CD14-positive monocyte (primary cell): ENCODE data around the gene KLHL3. TPM values are rescaled to one million over a fixed set of nuclear protein-coding genes. Genes with fewer than 3 reads are reported as not detected.
A peak's percentile ranks its signal among the peaks of the same experiment; 100 is the strongest.

Experiments
- DNase-seq, 3 donors: peaks; one replicate each; pipeline ENCODE4 v3.0.0-alpha.2; 2011 to 2022
- H2AFZ ChIP-seq: 2 replicates; pipeline ENCODE4 v1.6.0; 2012; ENCODE audit warnings: mild to moderate bottlenecking, low read depth, low read length, inconsistent platforms; ENCODE audit not compliant: insufficient read depth, poor library complexity, severe bottlenecking
- H3K27ac ChIP-seq, 2 donors: 1 replicate in 1 of 2; 2 replicates in 1 of 2; pipeline ENCODE4 v1.5.1; 2012 to 2013; ENCODE audit warnings: low read length in 2 of 2, control low read depth in 1 of 2, inconsistent platforms in 1 of 2, low read depth in 1 of 2, mild to moderate bottlenecking in 1 of 2
- H3K27me3 ChIP-seq, 2 donors: one replicate each; pipeline versions ENCODE4 v1.6.0 to v1.6.1; 2011 to 2013; ENCODE audit warnings: low read length in 2 of 2; ENCODE audit not compliant: control insufficient read depth in 2 of 2, insufficient read depth in 2 of 2
- H3K36me3 ChIP-seq, 2 donors: replicated peaks in 1 of 2; 1 replicate in 1 of 2; 2 replicates in 1 of 2; pipeline versions ENCODE4 v1.5.1 to v1.6.1; 2012 to 2013; ENCODE audit warnings: low read length in 2 of 2, control low read depth in 1 of 2, inconsistent platforms in 1 of 2, mild to moderate bottlenecking in 1 of 2; ENCODE audit not compliant: insufficient read depth in 2 of 2, control insufficient read depth in 1 of 2
- H3K4me1 ChIP-seq, 2 donors: 1 replicate in 1 of 2; 2 replicates in 1 of 2; pipeline versions ENCODE4 v1.5.1 to v1.6.1; 2012 to 2013; ENCODE audit warnings: low read length in 2 of 2, control low read depth in 1 of 2, inconsistent platforms in 1 of 2, mild to moderate bottlenecking in 1 of 2, moderate library complexity in 1 of 2; ENCODE audit not compliant: insufficient read depth in 2 of 2, control insufficient read depth in 1 of 2
- H3K4me2 ChIP-seq: replicated peaks from 2 replicates; pipeline ENCODE3; 2012; ENCODE audit warnings: low read length, moderate library complexity, mild to moderate bottlenecking; ENCODE audit not compliant: poor library complexity, severe bottlenecking; ENCODE audit errors: extremely low read depth
- H3K4me3 ChIP-seq, 3 experiments: fragments of 200-600 bp in 1 of 3; sonication (generic) in 1 of 3; replicated peaks in 1 of 3; 1 replicate in 2 of 3; 2 replicates in 1 of 3; pipeline ENCODE4 v1.5.1; 2011 to 2013; ENCODE audit warnings: low read length in 3 of 3, mild to moderate bottlenecking in 3 of 3, control low read depth in 2 of 3, low read depth in 2 of 3, inconsistent platforms in 1 of 3, moderate library complexity in 1 of 3
- H3K79me2 ChIP-seq: 2 replicates; pipeline ENCODE4 v1.6.0; 2012; ENCODE audit warnings: mild to moderate bottlenecking, control low read depth, inconsistent platforms, low read length, moderate library complexity; ENCODE audit not compliant: insufficient read depth
- H3K9ac ChIP-seq: 2 replicates; pipeline ENCODE4 v1.6.0; 2017; ENCODE audit warnings: low read length, mild to moderate bottlenecking; ENCODE audit not compliant: insufficient read depth, poor library complexity, severe bottlenecking
- H3K9me3 ChIP-seq, 2 donors: replicated peaks in 1 of 2; 1 replicate in 1 of 2; 2 replicates in 1 of 2; pipeline versions ENCODE4 v1.5.1 to v1.6.1; 2012 to 2013; ENCODE audit warnings: low read length in 2 of 2, control low read depth in 1 of 2; ENCODE audit not compliant: control insufficient read depth in 1 of 2, insufficient read depth in 1 of 2
- H4K20me1 ChIP-seq: 2 replicates; pipeline ENCODE4 v1.6.0; 2012; ENCODE audit warnings: mild to moderate bottlenecking, low read length, control low read depth, moderate library complexity; ENCODE audit not compliant: insufficient read depth
- H3K27ac Mint-ChIP-seq, 7 donors: one replicate each; pipeline ENCODE4 v1.8.0; 2020; ENCODE audit warnings: mild to moderate bottlenecking in 7 of 7, mixed read lengths in 7 of 7, moderate library complexity in 6 of 7, inconsistent platforms in 2 of 7
- H3K27me3 Mint-ChIP-seq, 3 donors: one replicate each; pipeline ENCODE4 v1.8.0; 2021 to 2022; ENCODE audit warnings: low read depth in 3 of 3, mild to moderate bottlenecking in 3 of 3, mixed read lengths in 3 of 3, moderate library complexity in 3 of 3, inconsistent platforms in 1 of 3
- H3K36me3 Mint-ChIP-seq, 2 donors: one replicate each; pipeline ENCODE4 v1.8.0; 2020; ENCODE audit warnings: mixed read lengths in 2 of 2, inconsistent platforms in 1 of 2, mild to moderate bottlenecking in 1 of 2
- H3K4me1 Mint-ChIP-seq: one replicate; pipeline ENCODE4 v1.8.0; 2020; ENCODE audit warnings: mild to moderate bottlenecking, mixed read lengths
- H3K4me3 Mint-ChIP-seq, 2 donors: one replicate each; pipeline ENCODE4 v1.8.0; 2020; ENCODE audit warnings: mild to moderate bottlenecking in 2 of 2, mixed read lengths in 2 of 2, moderate library complexity in 1 of 2
- H3K9me3 Mint-ChIP-seq, 7 donors: one replicate each; pipeline ENCODE4 v1.8.0; 2020 to 2022; ENCODE audit warnings: mixed read lengths in 7 of 7, mild to moderate bottlenecking in 6 of 7, moderate library complexity in 6 of 7, inconsistent platforms in 2 of 7
- CTCF ChIP-seq: fragments of 200-600 bp; IDR thresholded peaks from one replicate; pipeline ENCODE4 v1.8.0; 2022; ENCODE audit warnings: antibody characterized with exemption, mild to moderate bottlenecking
- WGBS: methylation state at CpG from one replicate; pipeline ENCODE4 v1.1.5; 2013; ENCODE audit warnings: missing lambda C conversion rate; ENCODE audit not compliant: insufficient coverage; 5-methylcytosine and 5-hydroxymethylcytosine counted together
- intact Hi-C, 2 donors: fragments of 100-400 bp; cut with micrococcal nuclease; formaldehyde crosslinking; loops; one replicate each; pipeline versions ENCODE4 v1.15.0 to v1.15.1; 2023
- polyA plus RNA-seq, 3 donors: library from polyadenylated mRNA; depleted of rRNA in 1 of 3; unstranded in 2 of 3; stranded (reverse) in 1 of 3; fragments of 300-500 nt in 2 of 3; fragments of >200 nt in 1 of 3; fragmentation: Illumina TruSeq in 2 of 3; gene quantifications; 1 replicate in 2 of 3; 2 replicates in 1 of 3; pipeline ENCODE4 v1.2.3, GENCODE V29; 2012 to 2021

The KLHL3 gene
- polyA plus RNA-seq, 3 donors: 0.71 TPM; not detected in 2

GRCh38 chr5:137665678-137666460 lies 70.0 kb downstream of the KLHL3 start:
- Mint-ChIP-seq H3K27ac (peak overlapping the region in 2 of 7 donors; percentile 11 to 47), H3K4me3 (peak overlapping the region in 1 of 2 donors; percentile 54), H3K27me3 (peaks cover 1 to 3% (median 2%) of the 10 kb centered on the region in 3 donors), H3K36me3 (no peaks in the 10 kb centered on the region), H3K4me1 (peaks cover 12% of the 10 kb centered on the region), H3K9me3 (peaks cover 0 to 3% (median 0%) of the 10 kb centered on the region in 7 donors)
- H2AFZ ChIP-seq: peak overlapping the region; percentile 41
- no peaks in the 10 kb centered on the region for H4K20me1 ChIP-seq
- peak overlapping the region; percentile 14 for H3K4me2 ChIP-seq
- peak overlapping the region in 1 of 2 donors; percentile 29 for H3K27ac ChIP-seq
- peak; percentile 16 to 50 (median 44) for DNase-seq
- H3K9ac ChIP-seq: no peak overlapping the region
- no peak overlapping the region for H3K4me3 ChIP-seq
- no peaks in the 10 kb centered on the region for H3K27me3 ChIP-seq
- no peaks in the 10 kb centered on the region for H3K9me3 ChIP-seq
- no peaks in the 10 kb centered on the region for H3K79me2 ChIP-seq
- no peak for TF ChIP-seq CTCF
- WGBS: 0% methylated on average over 1 of the region's 3 CpGs
- intact Hi-C loops: loop anchor here in 1 of 2 donors (10.0 kb wide), 2 partner anchors 79 to 469 kb away; partner anchors contain the start of gene NME5
- H3K36me3 ChIP-seq: no peaks in the 10 kb centered on the region
- H3K4me1 ChIP-seq: peaks cover 0 to 10% of the 10 kb centered on the region in 2 donors

GRCh38 chr5:137660349-137660817 lies 75.5 kb downstream of the KLHL3 start:
- H3K27me3 ChIP-seq: no peaks in the 10 kb centered on the region
- H4K20me1 ChIP-seq: no peaks in the 10 kb centered on the region
- Mint-ChIP-seq H3K9me3 (no peaks in the 10 kb centered on the region), H3K27ac (no peak overlapping the region), H3K27me3 (peaks cover 0 to 5% (median 1%) of the 10 kb centered on the region in 3 donors), H3K4me1 (no peaks in the 10 kb centered on the region), H3K36me3 (no peaks in the 10 kb centered on the region), H3K4me3 (no peak overlapping the region)
- no peak overlapping the region for H2AFZ ChIP-seq
- intact Hi-C loops: loop anchor here in 1 of 2 donors (10.0 kb wide), 2 partner anchors 84 to 474 kb away; partner anchors contain the start of gene NME5
- no peaks in the 10 kb centered on the region for H3K9me3 ChIP-seq
- no peaks in the 10 kb centered on the region for H3K4me1 ChIP-seq
- no peak overlapping the region for H3K27ac ChIP-seq
- no peak overlapping the region for H3K9ac ChIP-seq
- peak; percentile 38 to 52 (median 51) for DNase-seq
- H3K4me2 ChIP-seq: no peak overlapping the region
- no peaks in the 10 kb centered on the region for H3K79me2 ChIP-seq
- H3K4me3 ChIP-seq: no peak overlapping the region
- no peaks in the 10 kb centered on the region for H3K36me3 ChIP-seq
- peak; percentile 83 for TF ChIP-seq CTCF
- 2% methylated on average over 5 of the region's 6 CpGs for WGBS
